Pancreas (tissue), 10 donors: ENCODE measurements around the gene LDLRAD4. TPM values are rescaled to one million over a fixed set of nuclear protein-coding genes. Genes with fewer than 3 reads are reported as not detected.

Source experiments
- ATAC-seq, 4 donors: fragments of 200-7000 bp; cut with Tn5 transposase; one replicate each; pipeline versions ENCODE4 v1.8.0 to v1.9.1; 2020; ENCODE audit warnings: mild to moderate bottlenecking in 4 of 4, moderate library complexity in 4 of 4
- DNase-seq, 6 donors: peaks; one replicate each; pipeline ENCODE4 v3.0.0-alpha.2; 2020
- FAIRE-seq: peaks from 2 replicates; lab custom pipeline; 2012; peaks lifted over from hg19 to GRCh38; lab: Jason Lieb, UNC
- H3K27ac ChIP-seq, 4 donors: fragments of 200-600 bp; sonication (generic); 1 replicate in 3 of 4; 2 replicates in 1 of 4; pipeline versions ENCODE4 v1.5.0 to v1.8.0; 2020
- H3K27me3 ChIP-seq, 4 donors: fragments of 200-600 bp; one replicate each; pipeline ENCODE4 v1.8.0; 2021
- H3K36me3 ChIP-seq, 3 donors: fragments of 200-600 bp; sonication (generic) in 1 of 3; one replicate each; pipeline versions ENCODE4 v1.5.0 to v1.8.0; 2020 to 2021
- H3K4me1 ChIP-seq, 3 donors: fragments of 200-600 bp; one replicate each; pipeline ENCODE4 v1.8.0; 2021
- H3K4me3 ChIP-seq, 4 donors: fragments of 200-600 bp; sonication (generic) in 2 of 4; one replicate each; pipeline versions ENCODE4 v1.5.0 to v1.8.0; 2020 to 2021
- H3K9me3 ChIP-seq, 4 donors: fragments of 200-600 bp; one replicate each; pipeline ENCODE4 v1.8.0; 2021
- CTCF ChIP-seq, 4 donors: fragments of 200-600 bp; sonication (generic) in 3 of 4; IDR thresholded peaks; one replicate each; pipeline versions ENCODE4 v1.5.0 to v1.8.0; 2021; ENCODE audit warnings: antibody characterized with exemption in 4 of 4
- WGBS, 2 donors: extraction: QIAGEN DNeasy Blood & Tissue Kit; methylation state at CpG; one replicate each; pipeline ENCODE4 v1.1.7; 2013; 5-methylcytosine and 5-hydroxymethylcytosine counted together
- intact Hi-C, 3 donors: fragments of 100-400 bp; cut with DNase I; formaldehyde crosslinking; loops; one replicate each; pipeline versions ENCODE4 v1.11.1 to v1.14.2; 2022
- polyA plus RNA-seq, 2 donors: library from polyadenylated mRNA; stranded (reverse); fragments of 200-250 nt; gene quantifications; one replicate each; pipeline ENCODE4 v1.2.3, GENCODE V29; 2013
- total RNA-seq, 6 donors: library from RNA; stranded (reverse); fragmentation: NEBNext Ultra II Directional in 4 of 6; extraction: Animal tissue kit (Norgen Biotek cat#: 25700) in 4 of 6; gene quantifications; one replicate each; pipeline versions ENCODE4 v1.2.1 to v1.2.4, GENCODE V29; 2021 to 2023
- donor health status: healthy with polysubstance abuse.
- donor health status: DM: no; HTN: no; CAD: no; lungs with moderate emphysema.
- donor health status: DM: no; HTN: no; CAD: no.
- donor health status: control.
- donor health status: control.
- donor health status: Bipolar disorder and iron deficiency.
- donor health status: DM: yes; HTN: yes; CAD: no.
- donor health status: DM: no; HTN: no; CAD: no.
- donor health status: DM: no; HTN: no; CAD: no.
- donor health status: DM: yes; HTN: yes; CAD: no.

LDLRAD4 gene
- total and polyA plus RNA-seq, 8 donors = 2.5 to 21.8 (median 5.7) TPM

- Histone ChIP-seq H3K4me3 (no peak overlapping the region), H3K9me3 (no peaks in the 10 kb centered on the region), H3K27ac (no peak overlapping the region), H3K27me3 (no peaks in the 10 kb centered on the region), H3K4me1 (no peaks in the 10 kb centered on the region), H3K36me3 (no peaks in the 10 kb centered on the region)
- ATAC-seq (no peak), DNase-seq (no peak), FAIRE-seq (no peak)
- intact Hi-C loops = loop anchor here in 1 of 3 donors (10.0 kb wide), 1 partner anchor 416 kb away; the partner anchor contains the start of gene LDLRAD4
- 68 to 76% methylated on average over 7 of the region's 7 CpGs for WGBS, 2 donors
- no peak for TF ChIP-seq CTCF (IDR thresholded peaks at IDR 0.05)
These were observed 412.2 kb downstream of the LDLRAD4 start for GRCh38 chr18:13630716-13631268.

GRCh38 chr18:13633700-13634099, 415.1 kb downstream of the LDLRAD4 start:
- WGBS, 2 donors = 92 to 98% methylated on average over 5 of the region's 5 CpGs
- no peak for ATAC-seq

GRCh38 chr18:13635046-13635445, 416.5 kb downstream of the LDLRAD4 start:
- no peak overlapping the region for H3K4me3 ChIP-seq
- no peaks in the 10 kb centered on the region for H3K9me3 ChIP-seq
- FAIRE-seq = no peak
- no peak for DNase-seq
- no peak overlapping the region for H3K27ac ChIP-seq
- H3K27me3 ChIP-seq = no peaks in the 10 kb centered on the region
- ATAC-seq = no peak
- intact Hi-C loops = loop anchor here in 1 of 3 donors (10.0 kb wide), 1 partner anchor 420 kb away; the partner anchor contains the start of gene LDLRAD4
- H3K4me1 ChIP-seq = no peaks in the 10 kb centered on the region
- WGBS, 2 donors = 83 to 91% methylated on average over 5 of the region's 5 CpGs
- no peak for TF ChIP-seq CTCF (IDR thresholded peaks at IDR 0.05)
- no peaks in the 10 kb centered on the region for H3K36me3 ChIP-seq

More at GRCh38 chr18:13633700-13634099, 415.1 kb downstream of the LDLRAD4 start:
- no peaks in the 10 kb centered on the region for H3K4me1 ChIP-seq
- no peak for FAIRE-seq
- H3K9me3 ChIP-seq = no peaks in the 10 kb centered on the region
- H3K27me3 ChIP-seq = no peaks in the 10 kb centered on the region
- TF ChIP-seq CTCF (IDR thresholded peaks at IDR 0.05) = no peak
- intact Hi-C loops = loop anchor here in 1 of 3 donors (10.0 kb wide), 1 partner anchor 419 kb away; the partner anchor contains the start of gene LDLRAD4
- H3K4me3 ChIP-seq = no peak overlapping the region
- DNase-seq = no peak
- no peaks in the 10 kb centered on the region for H3K36me3 ChIP-seq
- no peak overlapping the region for H3K27ac ChIP-seq

- intact Hi-C loops = loop anchor here in 1 of 3 donors (10.0 kb wide), 1 partner anchor 424 kb away; the partner anchor contains the start of gene LDLRAD4
- no peaks in the 10 kb centered on the region for H3K4me1 ChIP-seq
These were observed 420.4 kb downstream of the LDLRAD4 start for GRCh38 chr18:13638719-13639595.

More at GRCh38 chr18:13638719-13639595, 420.4 kb downstream of the LDLRAD4 start:
- Histone ChIP-seq H3K27ac (no peak overlapping the region), H3K27me3 (no peaks in the 10 kb centered on the region), H3K36me3 (no peaks in the 10 kb centered on the region), H3K4me3 (no peak overlapping the region), H3K9me3 (no peaks in the 10 kb centered on the region)
- TF ChIP-seq CTCF (IDR thresholded peaks at IDR 0.05) = no peak
- ATAC-seq (no peak), FAIRE-seq (no peak), DNase-seq (no peak)
- 81% methylated on average over 10 of the region's 10 CpGs for WGBS, 2 donors
